Measurements from ENCODE around the gene GFOD1.
"Not testable (repeated sequence)": the region's sequence is repeated elsewhere in the genome, so short reads cannot be mapped to it uniquely, and the experiment has no call there.

Gene GFOD1

DNA sequence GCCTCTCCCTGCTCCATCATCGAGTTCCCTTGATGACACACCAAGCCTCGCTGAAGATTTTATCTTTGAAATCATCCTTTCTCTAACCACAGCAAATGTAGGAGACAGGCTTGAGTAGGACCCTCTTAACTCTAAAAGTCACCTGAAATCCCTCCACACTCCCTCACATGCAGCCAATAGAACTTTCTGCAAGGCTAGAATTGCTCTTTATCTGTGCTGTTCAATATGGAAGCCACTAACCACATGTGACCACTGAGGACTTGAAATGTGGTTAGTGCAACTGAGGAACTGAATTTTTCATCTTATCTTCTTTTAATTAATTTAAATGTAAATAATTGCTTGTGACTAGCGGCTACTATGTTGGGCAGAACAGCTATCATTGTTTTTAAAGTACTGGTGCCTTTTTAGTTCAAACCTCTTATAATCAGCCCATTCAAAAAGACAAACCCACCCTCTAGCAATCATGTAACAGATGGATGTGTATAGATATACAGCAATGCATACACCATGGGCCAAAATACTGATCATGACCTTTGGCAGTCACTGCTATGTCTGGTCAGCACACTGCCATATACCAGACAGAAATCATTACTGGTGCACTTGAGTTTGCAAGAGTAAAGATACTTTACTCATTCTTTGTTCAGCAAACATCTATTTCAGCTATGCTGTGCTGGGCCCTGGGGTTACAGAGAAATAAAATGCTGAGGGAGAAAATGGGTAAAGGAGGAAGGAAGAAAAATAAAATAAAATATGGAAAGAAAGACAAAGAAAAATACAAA, 50.0 kb downstream of the GFOD1 start:
- no peak for FAIRE-seq

DNA sequence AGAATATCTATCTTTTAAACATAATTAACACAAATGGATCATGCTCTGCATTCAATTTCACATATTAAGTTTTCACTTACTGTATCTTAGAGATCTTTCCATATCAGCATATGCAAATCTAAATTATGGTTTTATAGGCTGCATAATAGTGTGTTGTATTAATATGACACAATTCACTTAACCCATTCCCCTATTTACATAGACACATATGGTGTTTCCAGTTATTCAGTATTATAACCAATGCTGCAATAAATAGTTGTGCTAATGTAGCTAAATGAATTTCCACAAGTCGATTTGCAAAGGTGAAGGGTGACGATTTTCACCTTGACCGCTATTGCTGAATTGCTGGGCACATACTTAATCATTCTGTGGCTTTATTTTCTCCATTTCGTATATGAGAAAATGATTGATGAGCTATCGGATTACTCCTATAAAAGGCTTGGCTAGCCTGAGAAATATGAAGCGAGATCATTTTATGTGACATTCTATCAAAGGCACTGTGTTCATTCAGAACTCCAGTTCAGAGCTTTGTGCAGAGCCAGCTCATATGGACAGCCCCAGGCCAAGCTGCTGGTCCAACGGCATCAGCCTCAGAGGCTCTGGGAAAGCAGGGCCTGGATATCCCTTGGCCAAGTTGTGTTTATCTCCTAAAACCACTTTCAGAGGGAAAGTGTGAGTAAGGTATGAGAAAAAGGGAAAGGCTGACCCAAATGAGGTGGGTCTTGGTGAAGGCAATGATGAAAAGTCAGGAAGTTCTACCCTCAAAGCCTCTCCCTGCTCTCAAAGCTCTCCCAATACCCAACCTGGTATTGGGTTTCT, 50.8 kb downstream of the GFOD1 start:
- FAIRE-seq: no peak

- FAIRE-seq: no peak
These were observed 51.7 kb downstream of the GFOD1 start for GRCh38 chr6:13435477-13436246.

- no peak for FAIRE-seq
These were observed 52.6 kb downstream of the GFOD1 start for GRCh38 chr6:13434777-13435176.

DNA sequence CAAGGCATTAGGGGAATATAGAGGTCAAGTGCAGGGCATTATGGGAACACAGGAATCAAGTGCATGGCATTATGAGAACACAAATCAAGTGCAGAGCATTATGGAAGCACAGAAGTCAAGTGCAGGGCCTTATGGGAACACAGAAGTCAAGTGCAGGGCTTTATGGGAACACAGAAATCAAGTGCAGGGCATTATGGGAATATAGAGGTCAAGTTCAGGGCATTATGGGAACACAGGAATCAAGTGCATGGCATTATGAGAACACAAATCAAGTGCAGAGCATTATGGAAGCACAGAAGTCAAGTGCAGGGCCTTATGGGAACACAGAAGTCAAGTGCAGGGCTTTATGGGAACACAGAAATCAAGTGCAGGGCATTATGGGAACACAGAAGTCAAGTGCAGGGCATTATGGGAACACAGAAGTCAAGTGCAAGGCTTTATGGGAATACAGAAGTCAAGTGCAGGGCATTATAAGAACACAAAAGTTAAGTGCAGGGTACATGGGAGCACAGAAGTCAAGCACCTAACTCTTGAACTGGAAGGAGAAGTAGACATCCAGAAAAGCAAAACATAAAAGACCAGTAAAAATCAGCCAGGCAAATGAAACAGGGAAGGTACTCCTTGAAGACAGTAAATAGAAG, 53.1 kb downstream of the GFOD1 start:
- FAIRE-seq: not testable (repeated sequence)

DNA sequence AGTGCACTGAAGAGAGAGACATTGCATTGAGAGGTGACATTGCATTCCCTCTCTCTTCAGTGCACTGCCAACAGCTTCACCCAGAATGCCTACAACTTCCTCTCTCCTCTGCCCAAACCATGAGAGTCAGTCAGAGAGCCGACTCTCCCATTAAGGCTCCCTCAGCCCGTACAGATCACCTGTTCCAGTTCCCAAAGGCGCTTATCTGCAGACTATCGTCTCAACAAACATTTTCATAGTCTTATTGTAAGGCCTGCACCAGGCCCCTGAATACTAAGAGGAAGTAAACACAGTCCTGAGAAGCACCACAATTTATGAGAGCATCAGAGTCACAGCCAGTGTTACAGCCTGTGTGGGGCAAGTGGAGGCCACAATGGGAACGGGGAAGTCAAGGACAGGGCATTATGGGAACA, 53.7 kb downstream of the GFOD1 start:
- FAIRE-seq: no peak

DNA sequence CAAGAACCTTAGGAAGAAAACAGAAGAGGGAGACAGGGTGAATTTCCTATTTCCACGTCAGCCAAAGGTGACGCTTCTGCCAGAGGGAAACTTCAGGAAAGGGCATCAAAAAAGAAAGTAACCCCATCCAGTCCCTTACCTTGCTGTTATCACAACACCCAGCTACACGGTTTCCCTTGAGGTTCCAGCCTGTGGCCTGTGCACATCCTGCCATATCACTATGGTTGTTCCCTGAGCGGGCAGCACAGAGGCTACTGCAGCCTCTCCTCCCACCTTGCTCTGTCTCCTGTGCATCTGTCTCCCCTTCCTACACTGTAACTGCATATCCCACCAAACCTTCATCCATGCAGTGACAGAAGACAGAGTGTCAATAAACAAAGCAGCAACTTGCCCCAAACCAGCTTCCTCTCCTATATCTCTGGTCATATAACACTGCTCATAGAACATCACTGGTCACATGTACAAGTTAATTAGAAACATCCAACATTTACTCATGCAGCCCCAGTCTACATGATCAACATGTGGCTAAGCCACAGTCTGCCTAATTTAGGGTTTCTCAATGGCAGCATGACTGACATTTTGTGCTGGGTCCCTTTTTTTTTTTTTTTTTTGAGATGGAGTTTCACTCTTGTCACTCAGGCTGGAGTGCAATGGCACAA, 54.7 kb downstream of the GFOD1 start:
- no peak for FAIRE-seq

- FAIRE-seq: no peak
These were observed 55.4 kb downstream of the GFOD1 start for GRCh38 chr6:13431861-13432465.

GRCh38 chr6:13431059-13431656, 56.2 kb downstream of the GFOD1 start:
- no peak for FAIRE-seq

DNA sequence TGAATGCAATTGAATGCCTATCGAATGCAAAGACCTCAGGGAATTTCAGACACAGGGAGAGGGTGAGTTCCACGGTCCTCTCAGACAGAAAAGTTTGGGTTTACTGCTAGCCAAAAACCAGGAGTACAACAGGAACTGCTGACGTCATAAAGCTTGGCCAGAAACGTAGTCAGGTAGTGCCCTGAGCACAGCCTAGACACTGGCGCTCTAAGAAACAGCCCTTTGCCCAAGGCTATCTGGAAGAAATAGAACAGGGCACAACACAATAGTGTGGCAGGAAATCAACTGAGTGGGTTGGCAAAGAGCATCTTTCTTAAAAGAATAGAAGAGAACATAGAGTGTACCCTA, 58.0 kb downstream of the GFOD1 start:
- no peak for FAIRE-seq

DNA sequence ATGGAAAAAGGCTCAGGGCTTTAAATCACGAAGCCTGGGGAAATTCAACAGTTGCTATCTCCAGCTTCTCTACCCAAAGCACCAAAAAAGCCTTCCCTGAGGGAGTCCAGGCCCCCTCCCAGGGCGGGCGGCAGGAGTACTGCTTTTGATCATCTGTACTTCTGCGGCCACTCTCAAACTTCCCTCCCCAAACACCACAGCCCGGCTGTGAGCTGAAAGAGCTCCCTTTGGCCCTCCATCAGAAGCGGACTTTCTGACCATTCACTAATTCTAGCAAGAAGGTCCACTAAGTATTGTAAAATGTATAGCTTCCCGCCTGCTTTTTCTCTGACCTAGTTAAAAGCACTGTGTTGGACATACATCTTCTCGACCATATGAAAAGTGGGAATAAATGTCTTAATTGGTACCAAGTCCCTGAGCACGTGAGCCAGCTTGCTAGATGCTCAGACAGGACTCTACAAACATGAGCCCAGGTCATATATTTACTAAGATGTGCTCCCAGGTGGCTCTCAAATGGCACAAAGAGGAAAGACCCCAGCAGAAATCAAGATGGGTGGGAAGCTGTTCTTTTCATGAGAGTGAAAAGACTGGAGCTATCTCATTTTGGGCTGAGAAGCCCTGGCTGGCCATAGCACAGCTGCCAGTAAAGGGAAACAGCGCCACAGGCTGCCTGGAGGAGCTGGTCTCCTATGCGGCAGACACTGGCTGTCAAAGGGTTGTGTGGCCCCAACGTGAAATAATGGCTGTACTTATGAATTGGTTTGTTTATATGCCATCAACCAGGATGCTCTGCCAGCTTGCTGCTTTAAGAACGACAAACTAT, 58.6 kb downstream of the GFOD1 start:
- no peak for FAIRE-seq

- no peak for FAIRE-seq
These were observed 59.4 kb downstream of the GFOD1 start for GRCh38 chr6:13427801-13428582.

GRCh38 chr6:13427316-13427715, 60.1 kb downstream of the GFOD1 start:
- no peak for FAIRE-seq

DNA sequence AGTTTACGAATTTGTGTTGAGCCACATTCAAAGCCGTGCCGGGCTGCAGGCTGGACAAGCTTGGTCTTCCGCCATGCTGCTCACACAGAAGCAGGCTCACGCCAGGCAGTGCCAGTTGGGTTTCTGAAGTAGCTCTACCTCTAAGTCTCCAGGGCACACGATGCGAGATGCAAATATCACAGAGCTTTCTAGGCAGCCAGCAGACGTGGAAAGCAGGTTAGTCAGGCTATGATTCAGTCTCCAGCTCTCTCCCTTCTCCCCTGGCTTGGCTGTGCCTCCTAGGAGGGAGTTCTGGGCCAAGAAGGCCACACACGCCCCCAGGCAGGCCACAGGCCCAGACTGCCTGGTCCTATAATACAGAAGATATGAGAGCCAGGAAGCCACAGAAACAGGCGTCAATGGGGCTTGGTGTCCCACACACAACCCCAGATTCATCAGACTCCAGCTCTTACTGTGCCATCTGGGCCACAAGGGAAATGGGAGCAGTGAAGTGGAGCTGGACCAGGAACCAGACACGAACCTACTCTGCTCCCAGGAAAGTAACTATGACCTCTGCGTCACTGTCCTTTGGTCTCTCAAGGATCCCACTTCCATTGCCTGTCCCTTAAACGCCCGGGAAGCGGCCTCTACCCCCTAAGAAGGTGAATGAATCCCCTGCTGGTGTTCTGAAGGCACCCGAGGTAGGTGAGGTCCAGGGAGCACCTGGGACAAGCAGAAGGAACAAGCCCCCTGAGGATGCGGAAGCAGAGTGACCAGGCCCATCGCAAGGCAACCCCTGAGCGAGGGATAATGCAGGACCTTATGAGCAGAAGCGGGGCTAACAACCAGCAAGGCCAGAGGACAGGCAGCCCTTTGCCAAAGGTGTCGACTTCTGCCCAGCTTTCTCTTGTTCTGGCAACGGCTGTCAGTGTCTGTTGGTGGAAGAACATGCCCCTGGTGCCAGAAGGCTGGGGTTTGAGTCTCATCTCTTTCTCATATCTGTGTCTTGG, 61.2 kb downstream of the GFOD1 start:
- FAIRE-seq: no peak

GRCh38 chr6:13425270-13425873, 62.0 kb downstream of the GFOD1 start:
- FAIRE-seq: no peak

- no peak for FAIRE-seq
These were observed 64.1 kb downstream of the GFOD1 start for GRCh38 chr6:13423252-13423651.

GRCh38 chr6:13422681-13423221, 64.6 kb downstream of the GFOD1 start:
- no peak for FAIRE-seq

All from TTC549 (cell line).